K562 (cell line): ENCODE data around the gene CDC45. TPM values are rescaled to one million over a fixed set of nuclear protein-coding genes. Genes with fewer than 3 reads are reported as not detected.

Source experiments
- ASH1L ChIP-seq: fragments of 450-650 bp; IDR thresholded peaks from 2 replicates; pipeline ENCODE4 v1.6.1; 2018; ENCODE audit warnings: borderline replicate concordance, mild to moderate bottlenecking, low read depth; ENCODE audit not compliant: partially characterized antibody
- CEBPB ChIP-seq: fragments of 450-650 bp; IDR thresholded peaks from 2 replicates; pipeline ENCODE4 v1.6.1; 2016; ENCODE audit warnings: missing genetic modification characterization, missing compliant biosample characterization
- EP300 ChIP-seq: IDR thresholded peaks from 2 replicates; pipeline ENCODE4 v1.6.1; 2012; ENCODE audit warnings: low read length, improper control_type of control experiment
- HIVEP1 ChIP-seq: fragments of 250-450 bp; sonication (Bioruptor Pico); IDR thresholded peaks from 2 replicates; pipeline ENCODE4 v1.4.0; 2020; ENCODE audit warnings: mild to moderate bottlenecking
- HLTF ChIP-seq: fragments of 450-650 bp; IDR thresholded peaks from 2 replicates; pipeline ENCODE4 v1.6.1; 2016
- IFI16 ChIP-seq: fragments of 250-450 bp; sonication (Bioruptor Pico); IDR thresholded peaks from 2 replicates; pipeline ENCODE4 v2.1.2; 2022; ENCODE audit warnings: mild to moderate bottlenecking, inconsistent platforms
- MXI1 ChIP-seq: IDR thresholded peaks from 2 replicates; pipeline ENCODE4 v1.6.1; 2011; ENCODE audit warnings: low read depth, mild to moderate bottlenecking, improper control_type of control experiment, low read length
- PML ChIP-seq: IDR thresholded peaks from 2 replicates; pipeline ENCODE4 v1.6.1; 2012; ENCODE audit warnings: low read length, inconsistent platforms
- RBBP5 ChIP-seq: fragments of 200-600 bp; sonication (generic); IDR thresholded peaks from 2 replicates; pipeline ENCODE4 v1.6.1; 2012; ENCODE audit warnings: borderline replicate concordance, mild to moderate bottlenecking, low read length, control low read depth, inconsistent platforms; ENCODE audit not compliant: insufficient read depth, poor library complexity, severe bottlenecking
- RBFOX2 ChIP-seq: fragments of 200-400 bp; formaldehyde crosslinking; IDR thresholded peaks from 2 replicates; pipeline ENCODE4 v1.6.1; 2017; ENCODE audit warnings: low read depth, mild to moderate bottlenecking, low read length, moderate library complexity
- SAFB2 ChIP-seq: fragments of 200-400 bp; formaldehyde crosslinking; IDR thresholded peaks from 2 replicates; pipeline ENCODE4 v1.6.1; 2018; ENCODE audit warnings: borderline replicate concordance, low read length, low read depth, moderate library complexity; ENCODE audit not compliant: severe bottlenecking
- STAT5B ChIP-seq: fragments of 250-450 bp; sonication (Bioruptor Pico); IDR thresholded peaks from 2 replicates; pipeline ENCODE4 v1.8.0; 2021; ENCODE audit warnings: mild to moderate bottlenecking, inconsistent platforms
- TAF15 ChIP-seq: fragments of 200-400 bp; formaldehyde crosslinking; IDR thresholded peaks from 2 replicates; pipeline ENCODE4 v1.6.1; 2017; ENCODE audit warnings: mild to moderate bottlenecking, low read depth, low read length, moderate library complexity
- TBP ChIP-seq: optimal IDR thresholded peaks from 2 replicates; pipeline ENCODE3; 2011; ENCODE audit warnings: low read depth, low read length, improper control_type of control experiment
- XRCC5 ChIP-seq: fragments of 200-400 bp; formaldehyde crosslinking; IDR thresholded peaks from 2 replicates; pipeline ENCODE4 v1.6.1; 2017; ENCODE audit warnings: low read depth, mild to moderate bottlenecking, low read length
- ZNF197 ChIP-seq: fragments of 200-800 bp; sonication (Bioruptor generic); IDR thresholded peaks from 2 replicates; pipeline ENCODE4 v1.6.1; 2016; ENCODE audit warnings: low read depth, missing genetic modification characterization, missing compliant biosample characterization
- ZNF23 ChIP-seq: fragments of 250-450 bp; sonication (Bioruptor Pico); IDR thresholded peaks from 2 replicates; pipeline ENCODE4 v1.4.0; 2020; ENCODE audit warnings: mild to moderate bottlenecking
- polyA plus RNA-seq, 8 experiments: library from polyadenylated mRNA; depleted of rRNA in 4 of 8; stranded (reverse) in 5 of 8; unstranded in 3 of 8; fragments of >200 nt; fragmentation: Nextera tagmentation in 2 of 8; fragmentation: Illumina TruSeq in 1 of 8; extraction: Ambion mirVana in 2 of 8; extraction: Trizol in 1 of 8; gene quantifications; 2 replicates each; pipeline versions ENCODE4 v1.2.1 to v1.2.3, GENCODE V29; 2011 to 2014; ENCODE audit warnings: inconsistent platforms in 1 of 8, missing spikeins in 1 of 8
- total RNA-seq, 7 experiments: library from RNA; depleted of rRNA in 6 of 7; stranded (reverse); fragments of >200 nt in 6 of 7; fragmentation: Illumina TruSeq in 2 of 7; extraction: Trizol in 2 of 7; gene quantifications; 2 replicates each; pipeline versions ENCODE4 v1.2.1 to v1.2.3, GENCODE V29; 2011 to 2021; ENCODE audit warnings: low replicate concordance in 1 of 7
- TF ChIP-seq, protein P1 (sequence below), 2 experiments: fragments of 450-650 bp; IDR thresholded peaks; 2 replicates each; pipeline ENCODE4 v1.6.1; 2016; ENCODE audit warnings: mild to moderate bottlenecking in 2 of 2, borderline replicate concordance in 1 of 2, low read depth in 1 of 2, moderate library complexity in 1 of 2
- TF ChIP-seq, protein P2 (sequence below): fragments of 450-650 bp; IDR thresholded peaks from 2 replicates; pipeline ENCODE4 v1.6.1; 2016; ENCODE audit warnings: antibody characterized with exemption

Gene CDC45
- total and polyA plus RNA-seq, 9 of the 15 experiments (the other 6 are each of a cell fraction or from before 2014, with no cell fraction given), result 251 to 580 (median 410) TPM

DNA sequence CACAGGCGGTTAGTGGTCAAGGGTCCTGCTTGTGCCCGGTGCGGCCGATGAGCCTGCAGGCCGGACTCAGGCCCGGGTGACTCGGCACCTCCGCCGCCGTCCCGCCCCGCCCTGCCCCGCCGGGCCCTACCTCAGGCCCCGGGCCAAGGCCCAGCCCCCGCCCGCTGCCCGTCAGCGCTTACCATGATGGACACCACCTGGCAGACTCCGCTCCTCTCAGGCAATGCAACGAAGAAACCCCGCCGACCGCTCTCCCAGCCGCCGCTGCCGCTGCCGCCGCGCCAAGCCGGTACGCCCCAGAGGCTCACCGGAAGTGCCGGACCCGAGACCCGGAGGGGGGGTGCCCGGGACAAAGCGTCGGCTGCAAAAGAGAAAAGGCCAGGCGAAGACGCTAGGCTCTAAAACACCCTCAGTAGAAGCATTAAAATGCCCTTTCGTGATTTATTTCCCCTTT, 792 bp upstream of the CDC45 start, which contains the start of gene UFD1 (continued):
- TF ChIP-seq, protein P1, sequence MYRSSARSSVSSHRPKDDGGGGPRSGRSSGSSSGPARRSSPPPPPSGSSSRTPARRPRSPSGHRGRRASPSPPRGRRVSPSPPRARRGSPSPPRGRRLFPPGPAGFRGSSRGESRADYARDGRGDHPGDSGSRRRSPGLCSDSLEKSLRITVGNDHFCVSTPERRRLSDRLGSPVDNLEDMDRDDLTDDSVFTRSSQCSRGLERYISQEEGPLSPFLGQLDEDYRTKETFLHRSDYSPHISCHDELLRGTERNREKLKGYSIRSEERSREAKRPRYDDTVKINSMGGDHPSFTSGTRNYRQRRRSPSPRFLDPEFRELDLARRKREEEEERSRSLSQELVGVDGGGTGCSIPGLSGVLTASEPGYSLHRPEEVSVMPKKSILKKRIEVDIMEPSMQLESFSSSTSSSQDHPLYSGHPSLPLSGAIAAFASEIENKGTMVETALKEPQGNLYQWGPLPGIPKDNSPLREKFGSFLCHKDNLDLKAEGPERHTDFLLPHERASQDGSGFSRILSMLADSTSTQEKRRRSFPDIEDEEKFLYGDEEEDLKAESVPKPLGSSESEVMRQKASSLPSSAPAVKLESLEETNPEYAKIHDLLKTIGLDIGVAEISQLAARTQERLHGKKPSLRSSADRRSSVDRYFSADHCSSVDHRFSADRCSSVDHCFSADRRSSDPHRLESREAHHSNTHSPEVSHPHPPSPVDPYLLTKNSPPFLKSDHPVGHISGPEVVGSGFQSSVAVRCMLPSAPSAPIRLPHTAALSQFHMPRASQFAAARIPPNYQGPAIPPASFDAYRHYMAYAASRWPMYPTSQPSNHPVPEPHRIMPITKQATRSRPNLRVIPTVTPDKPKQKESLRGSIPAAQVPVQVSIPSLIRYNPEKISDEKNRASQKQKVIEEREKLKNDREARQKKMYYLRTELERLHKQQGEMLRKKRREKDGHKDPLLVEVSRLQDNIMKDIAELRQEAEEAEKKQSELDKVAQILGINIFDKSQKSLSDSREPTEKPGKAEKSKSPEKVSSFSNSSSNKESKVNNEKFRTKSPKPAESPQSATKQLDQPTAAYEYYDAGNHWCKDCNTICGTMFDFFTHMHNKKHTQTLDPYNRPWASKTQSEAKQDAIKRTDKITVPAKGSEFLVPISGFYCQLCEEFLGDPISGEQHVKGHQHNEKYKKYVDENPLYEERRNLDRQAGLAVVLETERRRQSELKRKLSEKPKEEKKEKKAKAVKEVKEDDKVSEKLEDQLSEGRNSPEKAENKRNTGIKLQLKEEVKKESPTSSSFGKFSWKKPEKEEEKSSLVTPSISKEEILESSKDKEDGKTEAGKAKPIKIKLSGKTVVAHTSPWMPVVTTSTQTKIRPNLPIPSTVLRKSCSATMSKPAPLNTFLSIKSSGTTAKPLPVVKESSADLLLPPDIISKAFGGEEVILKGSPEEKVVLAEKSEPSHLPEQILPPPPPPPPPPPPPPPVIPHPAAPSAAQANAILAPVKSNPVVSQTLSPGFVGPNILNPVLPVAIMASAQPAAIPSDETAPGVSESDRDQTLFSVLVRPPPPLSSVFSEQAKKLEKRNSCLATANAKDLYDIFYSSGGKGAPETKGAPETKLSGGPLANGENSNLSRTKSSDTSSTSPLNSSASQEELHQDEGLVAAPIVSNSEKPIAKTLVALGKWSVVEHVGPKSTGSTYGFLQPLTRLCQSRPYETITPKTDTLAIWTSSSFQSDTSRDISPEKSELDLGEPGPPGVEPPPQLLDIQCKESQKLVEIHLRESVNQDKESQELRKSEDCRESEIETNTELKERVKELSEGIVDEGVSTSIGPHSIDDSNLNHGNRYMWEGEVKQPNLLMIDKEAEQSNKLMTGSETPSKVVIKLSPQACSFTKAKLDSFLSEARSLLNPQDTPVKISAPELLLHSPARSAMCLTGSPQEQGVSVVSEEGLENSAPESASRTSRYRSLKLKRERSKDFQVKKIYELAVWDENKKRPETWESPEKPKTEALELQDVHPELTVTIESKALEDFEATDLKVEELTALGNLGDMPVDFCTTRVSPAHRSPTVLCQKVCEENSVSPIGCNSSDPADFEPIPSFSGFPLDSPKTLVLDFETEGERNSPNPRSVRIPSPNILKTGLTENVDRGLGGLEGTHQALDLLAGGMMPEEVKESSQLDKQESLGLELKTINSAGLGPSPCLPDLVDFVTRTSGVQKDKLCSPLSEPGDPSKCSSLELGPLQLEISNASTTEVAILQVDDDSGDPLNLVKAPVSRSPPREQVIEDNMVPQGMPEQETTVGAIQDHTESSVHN (IDR thresholded peaks at IDR 0.05; ENCODE audit: borderline replicate concordance in 1 of 2, low read depth in 1 of 2), result no peak
- TF ChIP-seq ASH1L (no peak), HIVEP1 (CRISPR knock-in tag) (peak; percentile 71; the same call in 1 of the 2 replicates), EP300 (peak; percentile 71), CEBPB (tag) (no peak), HLTF (no peak), ZNF23 (CRISPR knock-in tag) (no peak), RBFOX2 (peak; percentile 85), STAT5B (CRISPR knock-in tag) (no peak), TAF15 (no peak), PML (no peak), ZNF197 (no peak), TBP (no peak), XRCC5 (no peak), IFI16 (CRISPR knock-in tag) (no peak), SAFB2 (no peak), RBBP5 (peak; percentile 99), MXI1 (peak; percentile 71; the same call in 1 of the 2 replicates)
- TF ChIP-seq, protein P2, sequence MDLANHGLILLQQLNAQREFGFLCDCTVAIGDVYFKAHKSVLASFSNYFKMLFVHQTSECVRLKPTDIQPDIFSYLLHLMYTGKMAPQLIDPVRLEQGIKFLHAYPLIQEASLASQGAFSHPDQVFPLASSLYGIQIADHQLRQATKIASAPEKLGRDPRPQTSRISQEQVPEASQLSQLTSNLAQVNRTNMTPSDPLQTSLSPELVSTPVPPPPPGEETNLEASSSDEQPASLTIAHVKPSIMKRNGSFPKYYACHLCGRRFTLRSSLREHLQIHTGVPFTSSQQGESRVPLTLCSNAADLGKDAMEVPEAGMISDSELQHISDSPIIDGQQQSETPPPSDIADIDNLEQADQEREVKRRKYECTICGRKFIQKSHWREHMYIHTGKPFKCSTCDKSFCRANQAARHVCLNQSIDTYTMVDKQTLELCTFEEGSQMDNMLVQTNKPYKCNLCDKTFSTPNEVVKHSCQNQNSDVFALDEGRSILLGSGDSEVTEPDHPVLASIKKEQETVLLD, result no peak
